ENCODE results near the gene ZNF287. TPM values are rescaled to one million over a fixed set of nuclear protein-coding genes. Genes with fewer than 3 reads are reported as not detected.

ZNF287 gene
- total and polyA plus RNA-seq, 9 of the 15 experiments (the other 6 are each of a cell fraction or from before 2014, with no cell fraction given): 0.01 to 0.27 (median 0.18) TPM; not detected in 2

DNA sequence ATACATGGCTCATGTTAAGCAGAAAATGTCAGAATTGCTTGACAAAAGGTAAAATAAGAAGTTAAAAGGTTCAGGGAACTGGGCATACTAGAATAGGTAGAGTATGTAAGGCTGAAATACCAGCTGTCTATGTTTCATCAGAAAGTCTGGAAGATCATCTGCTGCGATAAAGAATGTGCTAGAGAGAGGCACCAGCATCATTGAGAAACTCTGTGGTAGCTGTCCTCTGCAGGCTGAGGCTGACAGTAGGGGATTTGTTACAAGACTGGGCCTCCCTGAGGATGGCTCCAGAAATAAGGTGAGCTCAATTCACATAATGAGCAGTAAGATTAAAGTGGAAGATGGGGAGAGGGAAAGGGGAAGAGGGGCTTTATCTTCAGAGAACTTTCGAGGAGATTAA lies 4.5 kb upstream of the ZNF287 start:
- CTCF ChIA-PET (ENCODE audit: low intra/inter-chr PET ratio): no interaction called here
- no peak overlapping the region for H3K27ac ChIP-seq (ENCODE audit: extremely low read depth, low read depth, low read length)
- POLR2A ChIA-PET: no interaction called here

More for the DNA sequence above, 4.5 kb upstream of the ZNF287 start:
- no peaks in the 10 kb centered on the region for H3K79me2 ChIP-seq (ENCODE audit: control insufficient read depth, insufficient read depth, low read length)
- H2AFZ ChIP-seq (ENCODE audit: low read depth, low read length): no peak overlapping the region
- ATAC-seq (no peak), FAIRE-seq (no peak), DNase-seq (ENCODE audit: extremely low read depth in 1 of 4, low spot score in 3 of 4) (no peak)
- H3K36me3 ChIP-seq (ENCODE audit: control insufficient read depth, insufficient read depth, low read length): no peaks in the 10 kb centered on the region
- peaks cover 0 to 7% of the 10 kb centered on the region in 2 experiments; a peak in 2 of 5 replicates for H3K4me1 ChIP-seq (replicated peaks in 1 of 2; ENCODE audit: control insufficient read depth in 2 of 2, insufficient read depth in 2 of 2, low read length in 2 of 2)
- no peak overlapping the region for H3K9ac ChIP-seq (ENCODE audit: insufficient read depth in 1 of 2, low read depth in 2 of 2, low read length in 2 of 2)
- WGBS (ENCODE audit: insufficient coverage, low coverage, missing lambda C conversion rate): 0% methylated on average over 2 of the region's 2 CpGs
- no peak for TF ChIP-seq ZNF785 (CRISPR knock-in tag; IDR thresholded peaks at IDR 0.05)
- TF ChIP-seq SMAD2 (IDR thresholded peaks at IDR 0.05; ENCODE audit: low read depth, low read length): no peak
- TF ChIP-seq, protein P1, sequence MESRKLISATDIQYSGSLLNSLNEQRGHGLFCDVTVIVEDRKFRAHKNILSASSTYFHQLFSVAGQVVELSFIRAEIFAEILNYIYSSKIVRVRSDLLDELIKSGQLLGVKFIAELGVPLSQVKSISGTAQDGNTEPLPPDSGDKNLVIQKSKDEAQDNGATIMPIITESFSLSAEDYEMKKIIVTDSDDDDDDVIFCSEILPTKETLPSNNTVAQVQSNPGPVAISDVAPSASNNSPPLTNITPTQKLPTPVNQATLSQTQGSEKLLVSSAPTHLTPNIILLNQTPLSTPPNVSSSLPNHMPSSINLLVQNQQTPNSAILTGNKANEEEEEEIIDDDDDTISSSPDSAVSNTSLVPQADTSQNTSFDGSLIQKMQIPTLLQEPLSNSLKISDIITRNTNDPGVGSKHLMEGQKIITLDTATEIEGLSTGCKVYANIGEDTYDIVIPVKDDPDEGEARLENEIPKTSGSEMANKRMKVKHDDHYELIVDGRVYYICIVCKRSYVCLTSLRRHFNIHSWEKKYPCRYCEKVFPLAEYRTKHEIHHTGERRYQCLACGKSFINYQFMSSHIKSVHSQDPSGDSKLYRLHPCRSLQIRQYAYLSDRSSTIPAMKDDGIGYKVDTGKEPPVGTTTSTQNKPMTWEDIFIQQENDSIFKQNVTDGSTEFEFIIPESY (CRISPR knock-in tag; IDR thresholded peaks at IDR 0.05): no peak
- no peak for TF ChIP-seq SMAD1 (IDR thresholded peaks at IDR 0.05; ENCODE audit: low read depth, low read length, partially characterized antibody)
- TF ChIP-seq, protein P2, sequence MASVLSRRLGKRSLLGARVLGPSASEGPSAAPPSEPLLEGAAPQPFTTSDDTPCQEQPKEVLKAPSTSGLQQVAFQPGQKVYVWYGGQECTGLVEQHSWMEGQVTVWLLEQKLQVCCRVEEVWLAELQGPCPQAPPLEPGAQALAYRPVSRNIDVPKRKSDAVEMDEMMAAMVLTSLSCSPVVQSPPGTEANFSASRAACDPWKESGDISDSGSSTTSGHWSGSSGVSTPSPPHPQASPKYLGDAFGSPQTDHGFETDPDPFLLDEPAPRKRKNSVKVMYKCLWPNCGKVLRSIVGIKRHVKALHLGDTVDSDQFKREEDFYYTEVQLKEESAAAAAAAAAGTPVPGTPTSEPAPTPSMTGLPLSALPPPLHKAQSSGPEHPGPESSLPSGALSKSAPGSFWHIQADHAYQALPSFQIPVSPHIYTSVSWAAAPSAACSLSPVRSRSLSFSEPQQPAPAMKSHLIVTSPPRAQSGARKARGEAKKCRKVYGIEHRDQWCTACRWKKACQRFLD (CRISPR knock-in tag; IDR thresholded peaks at IDR 0.05): no peak
- no peak for TF ChIP-seq ZNF830 (CRISPR knock-in tag; IDR thresholded peaks at IDR 0.05)
- no peak for TF ChIP-seq CHD1 (IDR thresholded peaks at IDR 0.05; ENCODE audit: low read length)
- no peak for TF ChIP-seq ILK (tag; IDR thresholded peaks at IDR 0.05; ENCODE audit: borderline replicate concordance, low read depth)
- TF ChIP-seq RBM34 (IDR thresholded peaks at IDR 0.05; ENCODE audit: borderline replicate concordance, insufficient read depth, low read length): no peak
- no peak for TF ChIP-seq ZNF79 (CRISPR knock-in tag; IDR thresholded peaks at IDR 0.05; ENCODE audit: low read depth)
- TF ChIP-seq MBD1 (CRISPR knock-in tag; IDR thresholded peaks at IDR 0.05): no peak
- no peaks in the 10 kb centered on the region for H3K9me3 ChIP-seq (replicated peaks; ENCODE audit: control insufficient read depth, insufficient read depth, low read depth, low read length)
- H4K20me1 ChIP-seq (replicated peaks; ENCODE audit: control insufficient read depth, insufficient read depth, low read length): no peaks in the 10 kb centered on the region
- in situ Hi-C loops (cut with MboI): no loop called here
- H3K27me3 ChIP-seq (ENCODE audit: control insufficient read depth in 2 of 2, insufficient read depth in 2 of 2, low read length in 2 of 2): peaks cover 0 to 16% of the 10 kb centered on the region in 2 experiments; a peak in 3 of 5 replicates
- intact Hi-C loops (cut with micrococcal nuclease): no loop called here
- H3K4me2 ChIP-seq (ENCODE audit: insufficient read depth, low read length): no peak overlapping the region
- BruUV-seq (replicated peaks): no TSS peak
- H3K9me1 ChIP-seq (ENCODE audit: control insufficient read depth, insufficient read depth, low read length): no peaks in the 10 kb centered on the region
- H3K4me3 ChIP-seq: no peak overlapping the region

Data from K562 (cell line).